ENCODE data around the gene MRPS17.
A peak's percentile ranks its signal among the peaks of the same experiment; 100 is the strongest.
"Not testable (repeated sequence)": the region's sequence is repeated elsewhere in the genome, so short reads cannot be mapped to it uniquely, and the experiment has no call there.

Gene MRPS17

GRCh38 chr7:55951637-55952351 lies at the start of gene MRPS17:
Gene MRPS17 (plus strand): TSS chr7:55951877. CDS start chr7:55953196, 1,319 bp downstream.
- no peak for TF ChIP-seq Cebpa-rat (IDR thresholded peaks at IDR 0.05)
- Histone ChIP-seq H3K27ac (peak within 1 kb of the TSS; percentile 84), H3K27me3 (no peaks in the 10 kb centered on the region), H3K36me3 (peaks cover 38% of the 10 kb centered on the region), H3K9ac (peak within 1 kb of the TSS; percentile 90), H3K4me1 (peaks cover 8% of the 10 kb centered on the region; the same call in 1 of the 2 replicates), H3K9me3 (no peaks in the 10 kb centered on the region), H3K4me2 (peak within 1 kb of the TSS; percentile 87), H3K4me3 (peak within 1 kb of the TSS; percentile 85), H4K20me1 (peaks cover 19% of the 10 kb centered on the region; the same call in 1 of the 2 replicates)

DNA sequence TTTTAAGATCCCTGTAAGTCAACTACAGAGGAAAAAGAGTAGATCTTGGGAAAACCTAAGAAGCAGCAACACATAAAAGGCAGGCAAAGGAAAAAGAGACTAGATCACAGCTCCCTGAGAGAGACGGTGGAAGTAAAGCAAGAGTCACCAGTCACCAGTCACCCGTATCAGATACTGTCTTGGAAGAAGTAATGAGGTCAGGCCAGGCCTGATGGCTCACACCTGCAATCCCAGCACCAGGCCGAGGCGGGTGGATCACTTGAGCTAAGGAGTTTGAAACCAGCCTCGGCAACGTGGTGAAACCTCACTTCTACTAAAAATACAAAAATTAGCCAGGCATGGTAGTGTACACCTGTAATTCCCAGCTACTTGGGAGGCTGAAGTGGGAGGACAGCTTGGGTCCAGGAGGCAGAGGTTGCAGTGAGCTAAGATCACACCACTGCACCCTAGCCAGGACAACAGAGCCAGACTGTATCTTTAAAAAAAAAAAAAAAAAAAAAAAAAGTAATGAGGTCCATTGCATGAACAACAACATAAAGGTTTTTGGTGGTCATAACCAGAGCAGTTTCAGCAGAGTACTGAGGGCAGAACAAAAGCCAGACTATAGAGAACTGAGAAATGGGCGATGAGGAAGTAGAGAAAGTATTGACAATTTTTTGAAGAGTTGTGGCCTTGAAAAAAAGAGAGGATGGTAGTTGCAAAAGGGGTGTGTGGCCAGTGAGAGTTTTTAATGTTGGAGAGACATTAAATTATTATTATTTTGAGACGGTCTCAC lies 47.5 kb upstream of the MRPS17 start:
- Histone ChIP-seq H3K4me3 (no peak overlapping the region), H3K4me2 (no peak overlapping the region), H3K27me3 (no peaks in the 10 kb centered on the region), H3K36me3 (peaks cover 38% of the 10 kb centered on the region), H3K27ac (no peak overlapping the region), H3K9ac (no peak overlapping the region), H3K4me1 (no peaks in the 10 kb centered on the region), H3K9me3 (peaks cover 35% of the 10 kb centered on the region), H4K20me1 (no peaks in the 10 kb centered on the region)
- TF ChIP-seq Cebpa-rat (IDR thresholded peaks at IDR 0.05), result no peak

GRCh38 chr7:55912748-55913158 lies 38.9 kb upstream of the MRPS17 start:
- no peak for TF ChIP-seq Cebpa-rat (IDR thresholded peaks at IDR 0.05)
- H3K9me3 ChIP-seq, result peaks cover under 1% of the 10 kb centered on the region; the same call in 1 of the 2 replicates
- peaks cover 45% of the 10 kb centered on the region for H3K36me3 ChIP-seq
- no peaks in the 10 kb centered on the region for H3K27me3 ChIP-seq
- no peak overlapping the region for H3K27ac ChIP-seq
- H4K20me1 ChIP-seq, result no peaks in the 10 kb centered on the region
- no peak overlapping the region for H3K4me2 ChIP-seq
- no peaks in the 10 kb centered on the region for H3K4me1 ChIP-seq
- no peak overlapping the region for H3K4me3 ChIP-seq
- H3K9ac ChIP-seq, result no peak overlapping the region

DNA sequence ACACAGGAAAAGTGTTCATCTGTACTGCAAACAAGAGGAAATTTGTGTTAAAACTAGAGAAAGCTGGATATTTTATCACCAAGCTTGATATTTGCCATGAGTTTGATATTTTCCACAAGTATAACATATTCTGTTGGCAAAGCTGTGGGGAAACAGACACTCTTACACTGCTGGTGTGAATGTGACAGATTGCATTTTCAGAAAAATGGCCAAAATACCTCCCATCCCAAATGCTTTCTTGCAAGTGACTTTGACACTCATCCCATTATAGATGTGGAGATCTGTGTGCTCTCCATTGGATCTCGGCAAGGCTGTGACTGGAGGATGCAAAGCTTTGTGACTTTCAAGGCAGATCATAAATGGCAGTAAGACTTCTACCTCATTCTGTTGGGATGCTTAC lies 33.9 kb upstream of the MRPS17 start:
- Histone ChIP-seq H4K20me1 (no peaks in the 10 kb centered on the region), H3K4me1 (no peaks in the 10 kb centered on the region), H3K27ac (no peak overlapping the region), H3K9ac (no peak overlapping the region), H3K4me3 (no peak overlapping the region), H3K4me2 (no peak overlapping the region), H3K36me3 (peaks cover 46% of the 10 kb centered on the region), H3K9me3 (peaks cover 7% of the 10 kb centered on the region; the same call in 1 of the 2 replicates), H3K27me3 (no peaks in the 10 kb centered on the region)
- TF ChIP-seq Cebpa-rat (IDR thresholded peaks at IDR 0.05), result no peak

DNA sequence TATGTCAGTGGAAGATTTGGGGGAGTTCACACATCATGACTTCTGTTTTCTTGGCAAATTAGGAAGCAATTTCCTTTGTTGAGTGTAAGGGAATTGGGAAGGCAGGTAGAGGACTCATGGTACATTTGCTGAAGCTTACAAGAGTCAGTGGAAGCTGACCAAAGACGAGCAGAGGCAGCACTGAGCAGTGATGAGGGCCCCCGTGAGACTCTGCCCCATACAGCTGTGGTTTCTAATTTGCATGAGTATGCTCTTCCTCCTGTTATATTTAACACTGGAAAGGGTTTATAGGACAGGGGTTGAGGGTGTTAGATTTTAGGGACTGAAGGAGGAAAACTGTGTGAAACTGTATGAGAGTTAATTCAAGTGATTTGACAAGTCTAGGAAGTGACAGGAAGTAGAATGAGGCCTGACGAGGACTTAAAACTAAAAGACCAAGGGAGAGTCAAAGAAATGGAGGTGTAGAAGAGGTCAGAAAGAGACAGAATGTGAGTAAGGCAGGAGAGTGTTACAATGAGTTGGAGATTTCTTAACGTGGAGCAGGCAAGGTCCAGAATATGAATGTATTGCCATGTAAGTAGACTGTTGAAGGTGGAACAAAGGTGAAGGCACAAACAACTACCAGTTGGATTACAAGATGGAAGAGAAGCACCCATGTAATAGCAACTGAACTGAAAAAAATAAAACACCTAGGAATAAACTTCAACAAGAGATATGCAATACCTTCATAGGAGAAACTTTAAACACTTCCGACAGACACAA lies 23.5 kb upstream of the MRPS17 start:
- Histone ChIP-seq H3K4me1 (peaks cover 12% of the 10 kb centered on the region), H3K4me2 (peak overlapping the region; percentile 44), H3K36me3 (peaks cover 37% of the 10 kb centered on the region), H3K4me3 (no peak overlapping the region), H3K9ac (no peak overlapping the region), H3K27ac (no peak overlapping the region), H3K9me3 (peaks cover 22% of the 10 kb centered on the region), H4K20me1 (no peaks in the 10 kb centered on the region), H3K27me3 (no peaks in the 10 kb centered on the region)
- TF ChIP-seq Cebpa-rat (IDR thresholded peaks at IDR 0.05), result no peak

DNA sequence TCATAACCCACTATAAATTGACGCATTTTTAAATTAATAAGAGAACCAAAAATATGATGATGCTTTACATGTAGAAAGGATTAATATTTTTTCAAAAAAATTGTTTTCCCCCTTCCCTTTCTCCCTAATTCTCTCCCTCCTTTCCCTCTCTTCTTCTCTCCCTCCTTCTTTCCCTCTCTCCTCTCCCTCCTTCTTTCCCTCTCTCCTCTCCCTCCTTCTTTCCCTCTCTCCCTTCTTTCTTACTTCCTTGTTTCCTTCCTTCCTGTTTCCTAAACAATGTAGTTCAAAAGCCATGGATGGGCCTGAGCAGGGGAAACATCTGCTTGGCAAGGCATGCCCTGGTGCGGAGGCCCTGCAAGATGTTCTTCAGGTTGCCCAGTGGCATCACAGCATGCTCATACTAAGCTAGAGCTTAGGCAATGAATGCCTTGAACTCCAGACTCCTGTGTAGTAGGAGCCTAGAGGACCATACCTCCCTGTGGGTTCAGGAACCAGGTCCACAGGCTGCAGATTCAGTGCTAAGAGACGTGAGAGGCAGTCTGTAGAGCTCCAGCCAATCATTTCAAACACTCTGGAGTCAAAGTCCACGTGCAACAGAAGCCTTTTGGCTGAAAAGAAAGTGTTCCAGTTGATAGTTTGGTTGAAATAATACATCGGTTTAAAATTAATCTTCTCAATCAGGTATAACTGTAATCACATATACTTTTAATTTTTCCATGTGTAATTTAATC lies 20.1 kb upstream of the MRPS17 start:
- H3K4me1 ChIP-seq, result peaks cover 12% of the 10 kb centered on the region
- H4K20me1 ChIP-seq, result no peaks in the 10 kb centered on the region
- peaks cover 47% of the 10 kb centered on the region for H3K9me3 ChIP-seq
- no peak overlapping the region for H3K4me2 ChIP-seq
- no peak for TF ChIP-seq Cebpa-rat (IDR thresholded peaks at IDR 0.05)
- peaks cover 25% of the 10 kb centered on the region for H3K36me3 ChIP-seq
- H3K27me3 ChIP-seq, result no peaks in the 10 kb centered on the region
- H3K4me3 ChIP-seq, result no peak overlapping the region
- no peak overlapping the region for H3K9ac ChIP-seq
- no peak overlapping the region for H3K27ac ChIP-seq

GRCh38 chr7:55939514-55940123 lies 12.1 kb upstream of the MRPS17 start:
- H3K36me3 ChIP-seq, result peaks cover 39% of the 10 kb centered on the region
- H3K27ac ChIP-seq, result no peak overlapping the region
- no peaks in the 10 kb centered on the region for H3K4me1 ChIP-seq
- H3K4me3 ChIP-seq, result no peak overlapping the region
- H3K9ac ChIP-seq, result no peak overlapping the region
- no peaks in the 10 kb centered on the region for H4K20me1 ChIP-seq
- no peak overlapping the region for H3K4me2 ChIP-seq
- H3K27me3 ChIP-seq, result no peaks in the 10 kb centered on the region
- H3K9me3 ChIP-seq, result peaks cover 78% of the 10 kb centered on the region
- TF ChIP-seq Cebpa-rat (IDR thresholded peaks at IDR 0.05), result no peak

DNA sequence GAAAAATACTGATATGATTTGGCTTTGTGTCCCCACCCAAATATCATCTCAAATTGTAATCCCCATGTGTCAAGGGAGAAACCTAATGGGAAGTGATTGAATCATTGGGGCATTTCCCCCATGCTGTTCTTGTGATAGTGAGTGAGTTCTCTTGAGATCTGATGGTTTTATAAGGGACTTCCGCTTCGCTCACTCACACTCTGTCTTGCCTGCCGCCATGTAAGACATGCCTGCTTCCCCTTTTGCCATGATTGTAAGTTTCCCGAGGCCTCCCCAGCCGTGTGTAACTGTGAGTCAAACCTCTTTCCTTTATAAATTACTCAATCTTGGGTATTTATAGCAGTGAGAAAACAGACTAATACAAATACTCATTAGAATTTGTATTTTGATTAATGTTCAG lies 5.1 kb upstream of the MRPS17 start:
- peaks cover 28% of the 10 kb centered on the region for H3K9me3 ChIP-seq
- no peak overlapping the region for H3K27ac ChIP-seq
- TF ChIP-seq Cebpa-rat (IDR thresholded peaks at IDR 0.05), result no peak
- H3K27me3 ChIP-seq, result no peaks in the 10 kb centered on the region
- no peak overlapping the region for H3K4me3 ChIP-seq
- no peaks in the 10 kb centered on the region for H4K20me1 ChIP-seq
- H3K4me1 ChIP-seq, result no peaks in the 10 kb centered on the region
- H3K9ac ChIP-seq, result no peak overlapping the region
- no peaks in the 10 kb centered on the region for H3K36me3 ChIP-seq
- no peak overlapping the region for H3K4me2 ChIP-seq

DNA sequence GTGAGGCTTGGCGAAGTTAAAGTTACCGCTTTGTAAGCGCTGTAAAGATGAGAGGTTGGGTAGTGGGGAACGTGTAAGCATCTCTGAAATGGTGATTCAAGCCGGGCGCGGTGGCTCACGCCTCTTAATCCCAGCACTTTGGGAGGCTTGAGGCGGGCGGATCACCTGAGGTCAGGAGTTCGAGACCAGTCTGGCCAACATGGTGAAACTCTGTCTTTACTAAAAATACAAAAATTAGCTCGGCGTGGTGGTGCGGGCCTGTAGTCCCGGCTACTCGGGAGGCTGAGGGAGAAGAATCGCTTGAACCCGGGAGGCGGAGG lies 635 bp downstream of the MRPS17 start:
- Histone ChIP-seq H3K27ac (peak overlapping the region; percentile 84), H4K20me1 (peaks cover 19% of the 10 kb centered on the region; the same call in 1 of the 2 replicates), H3K36me3 (peaks cover 44% of the 10 kb centered on the region), H3K9ac (peak overlapping the region; percentile 90), H3K4me2 (peak overlapping the region; percentile 87), H3K4me3 (peak overlapping the region; percentile 85)
- not testable (repeated sequence) for H3K27me3 ChIP-seq, H3K9me3 ChIP-seq, H3K4me1 ChIP-seq
